DOHH2 (cell line): ENCODE results near the gene LRRC4B.
"Not testable (repeated sequence)": the region's sequence is repeated elsewhere in the genome, so short reads cannot be mapped to it uniquely, and the experiment has no call there.

Experiments used
- H3F3A ChIP-seq: fragments of 200-600 bp; sonication (generic), shearing (Covaris generic); 2 replicates; pipeline ENCODE4 v1.6.0; 2016; ENCODE audit warnings: antibody characterized with exemption, mild to moderate bottlenecking; ENCODE audit not compliant: control insufficient read depth, insufficient read depth
- H3K27ac ChIP-seq: fragments of 200-600 bp; sonication (generic); 2 replicates; pipeline ENCODE4 v1.5.1; 2014; ENCODE audit warnings: low read depth, mild to moderate bottlenecking, low read length, moderate library complexity
- H3K27me3 ChIP-seq: fragments of 200-600 bp; sonication (generic); 2 replicates; pipeline ENCODE4 v1.6.1; 2014; ENCODE audit warnings: mild to moderate bottlenecking, low read length, mixed read lengths; ENCODE audit not compliant: control insufficient read depth
- H3K36me3 ChIP-seq: fragments of 200-600 bp; sonication (generic); 2 replicates; pipeline ENCODE4 v1.6.1; 2014; ENCODE audit warnings: mild to moderate bottlenecking, low read length, moderate library complexity, mixed read lengths; ENCODE audit not compliant: control insufficient read depth
- H3K4me1 ChIP-seq: fragments of 200-600 bp; sonication (generic); 2 replicates; pipeline ENCODE4 v1.6.1; 2014; ENCODE audit warnings: mild to moderate bottlenecking, low read length, mixed read lengths; ENCODE audit not compliant: control insufficient read depth
- H3K4me2 ChIP-seq: fragments of 200-600 bp; sonication (generic); 2 replicates; pipeline ENCODE4 v1.6.0; 2014; ENCODE audit warnings: mild to moderate bottlenecking, low read length, moderate library complexity
- H3K4me3 ChIP-seq: fragments of 200-600 bp; sonication (generic); 2 replicates; pipeline ENCODE4 v1.5.1; 2014; ENCODE audit warnings: mild to moderate bottlenecking, low read length, mixed read lengths
- H3K79me2 ChIP-seq: fragments of 200-600 bp; sonication (generic); 2 replicates; pipeline ENCODE4 v1.6.1; 2014; ENCODE audit warnings: mild to moderate bottlenecking, low read length, mixed read lengths; ENCODE audit not compliant: control insufficient read depth
- H3K9me2 ChIP-seq: fragments of 200-600 bp; sonication (generic); replicated peaks from 2 replicates; pipeline ENCODE4 v1.6.1; 2014; ENCODE audit warnings: mild to moderate bottlenecking, low read length, mixed read lengths; ENCODE audit not compliant: control insufficient read depth
- H3K9me3 ChIP-seq: fragments of 200-600 bp; sonication (generic); 2 replicates; pipeline ENCODE4 v1.6.1; 2014; ENCODE audit warnings: antibody characterized with exemption, low read length, mixed read lengths; ENCODE audit not compliant: control insufficient read depth, insufficient read depth
- H4K20me1 ChIP-seq: fragments of 200-600 bp; sonication (generic); 2 replicates; pipeline ENCODE4 v1.6.0; 2014; ENCODE audit warnings: low read depth, mild to moderate bottlenecking, antibody characterized with exemption, low read length, moderate library complexity; ENCODE audit not compliant: control insufficient read depth, insufficient read depth
- CTCF ChIP-seq: fragments of 200-600 bp; sonication (generic); IDR thresholded peaks from one replicate; pipeline ENCODE4 v1.5.1; 2014; ENCODE audit warnings: antibody characterized with exemption, mild to moderate bottlenecking, low read depth, low read length; ENCODE audit not compliant: poor library complexity, severe bottlenecking
- EZH2phosphoT487 ChIP-seq: fragments of 200-600 bp; sonication (generic); IDR thresholded peaks from 2 replicates; pipeline ENCODE4 v1.6.1; 2017; ENCODE audit warnings: borderline replicate concordance, mild to moderate bottlenecking, antibody characterized with exemption, low read length, moderate library complexity, mixed read lengths

The LRRC4B gene

GRCh38 chr19:50580240-50580639, 12.0 kb upstream of the LRRC4B start:
- H3K27me3 ChIP-seq: no peaks in the 10 kb centered on the region

DNA sequence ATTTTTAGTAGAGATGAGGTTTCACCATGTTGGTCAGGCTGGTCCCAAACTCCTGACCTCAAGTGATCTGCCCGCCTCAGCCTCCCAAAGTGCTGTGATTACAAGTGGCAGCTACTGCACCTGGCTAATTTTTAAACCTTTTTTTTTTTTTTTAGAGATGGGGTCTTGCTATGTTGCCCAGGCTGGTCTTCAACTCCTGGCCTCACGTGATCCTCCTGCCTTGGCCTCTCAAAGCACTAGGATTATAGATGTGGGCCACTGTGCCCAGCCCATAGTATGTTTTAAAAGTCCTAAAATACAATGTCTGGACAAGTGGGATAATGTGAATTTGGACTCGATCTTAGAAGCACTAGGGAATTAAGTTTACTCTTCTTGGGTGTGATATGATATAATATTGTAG, 8.5 kb upstream of the LRRC4B start:
- H3K4me3 ChIP-seq, H3K79me2 ChIP-seq, H3K27me3 ChIP-seq, H3F3A ChIP-seq, H3K9me3 ChIP-seq, H3K27ac ChIP-seq, H3K4me2 ChIP-seq, H3K9me2 ChIP-seq, H4K20me1 ChIP-seq, H3K4me1 ChIP-seq, H3K36me3 ChIP-seq: not testable (repeated sequence)

More at GRCh38 chr19:50580240-50580639, 12.0 kb upstream of the LRRC4B start:
- Histone ChIP-seq H3K9me3 (no peaks in the 10 kb centered on the region), H3K9me2 (no peaks in the 10 kb centered on the region), H3F3A (no peaks in the 10 kb centered on the region), H3K4me1 (no peaks in the 10 kb centered on the region), H3K27ac (no peak overlapping the region), H3K36me3 (no peaks in the 10 kb centered on the region), H3K4me3 (no peak overlapping the region), H4K20me1 (no peaks in the 10 kb centered on the region), H3K4me2 (no peak overlapping the region), H3K79me2 (no peaks in the 10 kb centered on the region)
- no peak for TF ChIP-seq EZH2phosphoT487
- TF ChIP-seq CTCF: no peak

GRCh38 chr19:50573741-50574461, 5.7 kb upstream of the LRRC4B start:
- H3K27me3 ChIP-seq: no peaks in the 10 kb centered on the region
- H3K4me3 ChIP-seq: no peak overlapping the region
- H3K27ac ChIP-seq: no peak overlapping the region
- H3K36me3 ChIP-seq: no peaks in the 10 kb centered on the region
- no peaks in the 10 kb centered on the region for H3K9me3 ChIP-seq
- H4K20me1 ChIP-seq: no peaks in the 10 kb centered on the region
- no peak overlapping the region for H3K4me2 ChIP-seq
- H3K9me2 ChIP-seq: no peaks in the 10 kb centered on the region
- TF ChIP-seq CTCF (no peak), EZH2phosphoT487 (no peak)
- no peaks in the 10 kb centered on the region for H3K4me1 ChIP-seq
- H3K79me2 ChIP-seq: no peaks in the 10 kb centered on the region
- H3F3A ChIP-seq: no peaks in the 10 kb centered on the region

DNA sequence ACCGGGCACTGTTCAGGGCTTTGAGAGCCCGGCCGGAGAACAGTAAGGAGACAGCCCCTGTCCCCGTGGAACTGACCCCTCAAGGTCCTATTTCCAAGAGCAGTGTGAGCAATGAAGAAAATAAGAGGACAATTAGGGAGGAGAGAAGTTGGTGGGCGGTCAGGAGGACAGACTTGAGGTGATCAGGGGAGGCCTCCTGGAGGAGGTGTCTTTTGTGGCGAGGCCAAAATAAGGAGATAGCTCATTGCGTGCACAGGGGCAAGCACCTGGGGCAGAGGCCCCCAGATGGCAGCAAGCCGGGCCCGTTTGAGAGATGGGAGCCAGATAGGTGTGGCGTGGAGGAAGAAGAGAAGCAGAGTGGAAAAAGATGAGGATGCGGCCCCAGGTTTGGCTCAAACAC, 2.8 kb upstream of the LRRC4B start:
- no peak overlapping the region for H3K27ac ChIP-seq
- H3K79me2 ChIP-seq: no peaks in the 10 kb centered on the region
- H3K4me3 ChIP-seq: no peak overlapping the region
- H3K36me3 ChIP-seq: no peaks in the 10 kb centered on the region
- H3F3A ChIP-seq: no peaks in the 10 kb centered on the region
- H3K4me2 ChIP-seq: no peak overlapping the region
- no peak for TF ChIP-seq CTCF
- TF ChIP-seq EZH2phosphoT487: no peak
- H3K9me3 ChIP-seq: no peaks in the 10 kb centered on the region
- no peaks in the 10 kb centered on the region for H3K4me1 ChIP-seq
- H3K27me3 ChIP-seq: peaks cover 11% of the 10 kb centered on the region; the same call in 1 of the 2 replicates
- no peaks in the 10 kb centered on the region for H4K20me1 ChIP-seq
- no peaks in the 10 kb centered on the region for H3K9me2 ChIP-seq
